ENCODE results near the gene NUBP1.
A peak's percentile ranks its signal among the peaks of the same experiment; 100 is the strongest.

NUBP1 gene

DNA sequence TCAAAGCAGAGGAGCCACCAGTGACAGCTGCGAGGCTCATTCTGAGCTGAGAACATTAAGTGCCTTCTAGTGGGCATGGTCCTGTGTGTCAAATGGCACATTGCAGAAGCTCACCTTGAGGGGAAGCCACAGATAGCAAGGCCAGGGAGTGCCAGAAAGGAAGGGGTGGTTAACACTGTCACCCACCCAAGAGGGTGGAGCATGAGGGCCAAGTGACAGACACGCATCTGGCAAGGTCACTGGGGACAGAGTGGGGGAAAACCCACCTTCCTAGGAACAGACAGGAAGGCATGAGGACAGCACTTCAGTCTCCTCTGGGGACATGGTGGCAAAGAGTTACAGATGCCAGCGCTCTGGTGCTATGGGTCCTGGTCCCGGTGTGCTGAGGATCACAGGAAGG lies 22.1 kb downstream of the NUBP1 start:
- H3K4me3 ChIP-seq (ENCODE audit: low read length in 2 of 2), result no peak overlapping the region
- no peak overlapping the region for H3K4ac ChIP-seq (ENCODE audit: low read length)
- H3K9me3 ChIP-seq (replicated peaks in 1 of 2; ENCODE audit: control insufficient read depth in 2 of 2, insufficient read depth in 1 of 2, low read depth in 1 of 2, low read length in 2 of 2), result no peaks in the 10 kb centered on the region
- no CpG with 5 or more reads among the region's 4 CpGs for WGBS, 2 donors (ENCODE audit: extremely low coverage in 2 of 2, insufficient read length in 2 of 2, insufficient replicate concordance in 1 of 2)
- no peaks in the 10 kb centered on the region for H3K4me1 ChIP-seq (ENCODE audit: control insufficient read depth in 2 of 2, insufficient read depth in 1 of 2, low read depth in 1 of 2, low read length in 2 of 2)
- no peak overlapping the region for H2BK12ac ChIP-seq (ENCODE audit: low read length)
- no peak overlapping the region for H2BK120ac ChIP-seq (ENCODE audit: low read depth, low read length)
- H2AFZ ChIP-seq (ENCODE audit: low read length), result no peak overlapping the region
- no peak overlapping the region for H3K23ac ChIP-seq (ENCODE audit: low read depth, low read length, poor library complexity)
- H3K27ac ChIP-seq (replicated peaks; ENCODE audit: low read length), result no peak overlapping the region
- peaks cover 0 to 2% (median 0%) of the 10 kb centered on the region in 3 experiments for H3K27me3 ChIP-seq (ENCODE audit: control insufficient read depth in 3 of 3, insufficient read depth in 3 of 3, low read depth in 1 of 3, low read length in 3 of 3)
- H2BK15ac ChIP-seq (ENCODE audit: low read length), result no peak overlapping the region
- no peak overlapping the region for H4K8ac ChIP-seq (ENCODE audit: low read depth, low read length)
- H3K79me1 ChIP-seq (ENCODE audit: low read depth, low read length), result peaks cover 2% of the 10 kb centered on the region
- no peak overlapping the region for H2AK5ac ChIP-seq (ENCODE audit: low read depth, low read length)
- no peak for DNase-seq (ENCODE audit: low spot score)
- H3K4me2 ChIP-seq (ENCODE audit: insufficient read depth, low read length, poor library complexity, severe bottlenecking), result no peak overlapping the region
- no peak overlapping the region for H3K9ac ChIP-seq (ENCODE audit: low read depth, low read length, poor library complexity)
- no peak overlapping the region for H3K18ac ChIP-seq (ENCODE audit: low read length)
- H2BK5ac ChIP-seq (ENCODE audit: low read length), result no peak overlapping the region
- no peak overlapping the region for H4K91ac ChIP-seq (ENCODE audit: low read depth, low read length, poor library complexity)
- peaks cover 36 to 61% of the 10 kb centered on the region in 2 donors for H3K36me3 ChIP-seq (replicated peaks in 1 of 2; ENCODE audit: control insufficient read depth in 2 of 2, insufficient read depth in 2 of 2, low read length in 2 of 2)
- H3K14ac ChIP-seq (ENCODE audit: low read length), result no peak overlapping the region

GRCh38 chr16:10767127-10767526 lies 23.5 kb downstream of the NUBP1 start:
- H3K23ac ChIP-seq (ENCODE audit: low read depth, low read length, poor library complexity), result no peak overlapping the region
- H3K18ac ChIP-seq (ENCODE audit: low read length), result peak overlapping the region; percentile 58
- H2BK12ac ChIP-seq (ENCODE audit: low read length), result no peak overlapping the region
- no peak overlapping the region for H3K4me2 ChIP-seq (ENCODE audit: insufficient read depth, low read length, poor library complexity, severe bottlenecking)
- peaks cover 32 to 49% of the 10 kb centered on the region in 2 donors for H3K36me3 ChIP-seq (replicated peaks in 1 of 2; ENCODE audit: control insufficient read depth in 2 of 2, insufficient read depth in 2 of 2, low read length in 2 of 2)
- H3K14ac ChIP-seq (ENCODE audit: low read length), result no peak overlapping the region
- H3K9me3 ChIP-seq (replicated peaks in 1 of 2; ENCODE audit: control insufficient read depth in 2 of 2, insufficient read depth in 1 of 2, low read depth in 1 of 2, low read length in 2 of 2), result no peaks in the 10 kb centered on the region
- peak overlapping the region; percentile 34 for H3K9ac ChIP-seq (ENCODE audit: low read depth, low read length, poor library complexity)
- H4K8ac ChIP-seq (ENCODE audit: low read depth, low read length), result no peak overlapping the region
- no peak overlapping the region for H2AFZ ChIP-seq (ENCODE audit: low read length)
- H2BK5ac ChIP-seq (ENCODE audit: low read length), result no peak overlapping the region
- H3K4me3 ChIP-seq (ENCODE audit: low read length in 2 of 2), result peak overlapping the region in 1 of 2 donors; percentile 30
- peaks cover 2% of the 10 kb centered on the region for H3K79me1 ChIP-seq (ENCODE audit: low read depth, low read length)
- H2BK120ac ChIP-seq (ENCODE audit: low read depth, low read length), result no peak overlapping the region
- no peak for DNase-seq (ENCODE audit: low spot score)
- H3K27me3 ChIP-seq (ENCODE audit: control insufficient read depth in 3 of 3, insufficient read depth in 3 of 3, low read depth in 1 of 3, low read length in 3 of 3), result peaks cover 0 to 2% (median 0%) of the 10 kb centered on the region in 3 experiments
- H3K27ac ChIP-seq (replicated peaks; ENCODE audit: low read length), result no peak overlapping the region
- peak overlapping the region; percentile 74 for H2AK5ac ChIP-seq (ENCODE audit: low read depth, low read length)
- no peaks in the 10 kb centered on the region for H3K4me1 ChIP-seq (ENCODE audit: control insufficient read depth in 2 of 2, insufficient read depth in 1 of 2, low read depth in 1 of 2, low read length in 2 of 2)
- no CpG with 5 or more reads among the region's 7 CpGs for WGBS, 2 donors (ENCODE audit: extremely low coverage in 2 of 2, insufficient read length in 2 of 2, insufficient replicate concordance in 1 of 2)
- no peak overlapping the region for H2BK15ac ChIP-seq (ENCODE audit: low read length)
- no peak overlapping the region for H4K91ac ChIP-seq (ENCODE audit: low read depth, low read length, poor library complexity)
- H3K4ac ChIP-seq (ENCODE audit: low read length), result peak overlapping the region; percentile 17

DNA sequence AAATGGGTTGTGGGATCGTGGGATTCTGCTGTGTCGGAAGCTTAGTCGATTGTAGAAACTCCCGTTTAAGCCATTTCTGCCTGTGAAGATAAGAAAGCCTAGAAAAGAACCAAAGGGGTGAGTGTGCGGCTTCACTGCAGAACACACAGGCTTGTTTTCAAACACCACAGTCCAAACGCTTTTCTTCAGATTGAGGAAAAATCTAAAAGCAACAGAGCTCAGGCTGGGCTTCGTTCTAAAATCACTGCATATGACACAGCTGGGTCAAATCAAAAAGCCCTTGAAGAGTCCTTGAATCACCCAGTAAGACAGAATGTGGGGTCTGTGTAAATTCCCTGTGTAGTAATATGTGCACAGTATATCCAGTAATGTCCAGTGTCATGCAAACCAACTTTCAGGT lies 25.7 kb downstream of the NUBP1 start:
- Histone ChIP-seq H3K9me3 (replicated peaks in 1 of 2; ENCODE audit: control insufficient read depth in 2 of 2, insufficient read depth in 1 of 2, low read depth in 1 of 2, low read length in 2 of 2) (no peaks in the 10 kb centered on the region), H3K4me3 (ENCODE audit: low read length in 2 of 2) (no peak overlapping the region), H2AFZ (ENCODE audit: low read length) (no peak overlapping the region), H2BK5ac (ENCODE audit: low read length) (no peak overlapping the region), H3K36me3 (replicated peaks in 1 of 2; ENCODE audit: control insufficient read depth in 2 of 2, insufficient read depth in 2 of 2, low read length in 2 of 2) (peaks cover 21 to 32% of the 10 kb centered on the region in 2 donors), H3K4ac (ENCODE audit: low read length) (no peak overlapping the region), H2BK12ac (ENCODE audit: low read length) (no peak overlapping the region), H3K79me1 (ENCODE audit: low read depth, low read length) (peaks cover 2% of the 10 kb centered on the region), H3K18ac (ENCODE audit: low read length) (no peak overlapping the region), H3K4me2 (ENCODE audit: insufficient read depth, low read length, poor library complexity, severe bottlenecking) (no peak overlapping the region), H3K4me1 (ENCODE audit: control insufficient read depth in 2 of 2, insufficient read depth in 1 of 2, low read depth in 1 of 2, low read length in 2 of 2) (no peaks in the 10 kb centered on the region), H4K91ac (ENCODE audit: low read depth, low read length, poor library complexity) (no peak overlapping the region), H4K8ac (ENCODE audit: low read depth, low read length) (no peak overlapping the region), H2AK5ac (ENCODE audit: low read depth, low read length) (no peak overlapping the region), H2BK15ac (ENCODE audit: low read length) (no peak overlapping the region), H3K23ac (ENCODE audit: low read depth, low read length, poor library complexity) (no peak overlapping the region), H2BK120ac (ENCODE audit: low read depth, low read length) (no peak overlapping the region), H3K9ac (ENCODE audit: low read depth, low read length, poor library complexity) (no peak overlapping the region), H3K27me3 (ENCODE audit: control insufficient read depth in 3 of 3, insufficient read depth in 3 of 3, low read depth in 1 of 3, low read length in 3 of 3) (peaks cover 0 to 2% (median 0%) of the 10 kb centered on the region in 3 experiments), H3K14ac (ENCODE audit: low read length) (no peak overlapping the region), H3K27ac (replicated peaks; ENCODE audit: low read length) (no peak overlapping the region)
- no peak for DNase-seq (ENCODE audit: low spot score)
- no CpG with 5 or more reads among the region's 7 CpGs for WGBS, 2 donors (ENCODE audit: extremely low coverage in 2 of 2, insufficient read length in 2 of 2, insufficient replicate concordance in 1 of 2)

- no peak overlapping the region for H3K18ac ChIP-seq (ENCODE audit: low read length)
- H3K4ac ChIP-seq (ENCODE audit: low read length), result no peak overlapping the region
- H3K14ac ChIP-seq (ENCODE audit: low read length), result no peak overlapping the region
- no peak overlapping the region for H3K27ac ChIP-seq (replicated peaks; ENCODE audit: low read length)
- H3K27me3 ChIP-seq (ENCODE audit: control insufficient read depth in 3 of 3, insufficient read depth in 3 of 3, low read depth in 1 of 3, low read length in 3 of 3), result peaks cover 0 to 2% (median 0%) of the 10 kb centered on the region in 3 experiments
- no peak overlapping the region for H2AFZ ChIP-seq (ENCODE audit: low read length)
- no peak overlapping the region for H2BK5ac ChIP-seq (ENCODE audit: low read length)
- no peak overlapping the region for H3K4me2 ChIP-seq (ENCODE audit: insufficient read depth, low read length, poor library complexity, severe bottlenecking)
- H2AK5ac ChIP-seq (ENCODE audit: low read depth, low read length), result no peak overlapping the region
- no peak overlapping the region for H4K8ac ChIP-seq (ENCODE audit: low read depth, low read length)
- H2BK12ac ChIP-seq (ENCODE audit: low read length), result no peak overlapping the region
- H3K9ac ChIP-seq (ENCODE audit: low read depth, low read length, poor library complexity), result no peak overlapping the region
- DNase-seq (ENCODE audit: low spot score), result no peak
- WGBS, 2 donors (ENCODE audit: extremely low coverage in 2 of 2, insufficient read length in 2 of 2, insufficient replicate concordance in 1 of 2), result no CpG with 5 or more reads among the region's 1 CpG
- H3K4me3 ChIP-seq (ENCODE audit: low read length in 2 of 2), result no peak overlapping the region
- H3K4me1 ChIP-seq (ENCODE audit: control insufficient read depth in 2 of 2, insufficient read depth in 1 of 2, low read depth in 1 of 2, low read length in 2 of 2), result no peaks in the 10 kb centered on the region
- H3K23ac ChIP-seq (ENCODE audit: low read depth, low read length, poor library complexity), result no peak overlapping the region
- H3K9me3 ChIP-seq (replicated peaks in 1 of 2; ENCODE audit: control insufficient read depth in 2 of 2, insufficient read depth in 1 of 2, low read depth in 1 of 2, low read length in 2 of 2), result no peaks in the 10 kb centered on the region
- peaks cover 14 to 22% of the 10 kb centered on the region in 2 donors for H3K36me3 ChIP-seq (replicated peaks in 1 of 2; ENCODE audit: control insufficient read depth in 2 of 2, insufficient read depth in 2 of 2, low read length in 2 of 2)
- H4K91ac ChIP-seq (ENCODE audit: low read depth, low read length, poor library complexity), result no peak overlapping the region
- H2BK15ac ChIP-seq (ENCODE audit: low read length), result no peak overlapping the region
- H2BK120ac ChIP-seq (ENCODE audit: low read depth, low read length), result no peak overlapping the region
- H3K79me1 ChIP-seq (ENCODE audit: low read depth, low read length), result no peaks in the 10 kb centered on the region
Measured at GRCh38 chr16:10770907-10771306, 27.3 kb downstream of the NUBP1 start.
